HG03469 (cell line): ENCODE results near the gene CCDC15.
"Not testable (repeated sequence)": the region's sequence is repeated elsewhere in the genome, so short reads cannot be mapped to it uniquely, and the experiment has no call there.

ENCODE experiments used
- ATAC-seq: cut with Tn5 transposase; IDR thresholded peaks from one replicate; pipeline ENCODE4 v1.9.1; 2021; ENCODE audit warnings: mild to moderate bottlenecking, moderate library complexity, moderate number of reproducible peaks; ENCODE audit not compliant: unreplicated experiment

CCDC15 gene

GRCh38 chr11:124942466-124943253 is 11.3 kb upstream of the CCDC15 start:
- ATAC-seq: no peak

DNA sequence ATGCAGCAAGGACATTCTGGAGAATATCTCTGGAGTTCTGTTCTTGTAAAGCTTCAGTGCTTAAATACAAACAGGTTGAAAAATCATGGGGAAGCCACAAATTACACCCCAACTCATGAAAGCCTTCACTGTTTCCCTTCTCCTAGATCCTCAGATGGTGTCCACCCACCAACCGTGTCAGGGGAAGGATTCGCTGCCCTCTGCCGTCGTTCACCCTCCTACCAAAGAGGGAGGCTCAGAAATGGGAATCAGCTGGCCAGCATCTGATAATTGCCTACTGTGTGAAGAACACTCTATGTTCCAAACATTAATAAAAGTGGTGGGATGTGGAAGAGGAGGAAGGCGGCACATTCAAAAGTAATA is 10.8 kb upstream of the CCDC15 start:
- no peak for ATAC-seq

DNA sequence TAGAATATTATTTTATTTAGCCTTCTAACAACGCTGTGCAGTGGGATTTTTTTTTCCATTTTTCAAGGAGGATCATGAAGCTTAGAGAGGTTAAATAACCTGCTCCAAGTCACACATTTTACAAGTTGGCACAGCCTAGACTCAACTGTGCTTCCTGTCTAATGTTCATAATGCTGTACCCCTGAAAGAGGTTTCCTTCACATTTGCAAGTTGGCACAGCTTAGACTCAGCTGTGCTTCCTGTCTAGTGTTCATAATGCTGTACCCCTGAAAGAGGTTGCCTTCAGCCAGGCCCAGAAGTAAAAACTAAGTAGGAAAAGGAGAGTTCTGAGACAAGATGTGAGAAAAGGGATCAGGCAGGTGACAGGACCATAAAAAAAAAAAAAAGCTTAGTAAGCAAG is 10.3 kb upstream of the CCDC15 start:
- ATAC-seq: no peak

DNA sequence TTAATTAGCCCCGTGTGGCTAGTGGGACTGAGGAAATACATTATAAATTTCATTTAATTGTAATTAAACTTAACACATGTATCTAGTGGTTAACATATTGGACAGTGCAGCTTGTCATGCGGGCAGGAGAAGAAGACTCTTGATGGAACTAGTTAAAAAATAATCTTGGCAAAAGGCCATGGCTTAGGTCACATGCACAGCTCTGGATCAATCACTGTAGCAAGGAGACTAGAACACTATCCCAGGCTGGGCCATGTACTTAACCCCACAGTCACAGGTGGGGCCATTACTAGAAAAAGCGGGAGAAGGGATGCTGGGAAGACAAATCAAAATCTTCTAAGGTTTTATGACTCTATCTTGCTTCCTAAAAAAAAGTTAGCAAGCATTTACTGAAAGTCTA is 9.4 kb upstream of the CCDC15 start:
- ATAC-seq: no peak

- no peak for ATAC-seq
Measured at GRCh38 chr11:124945826-124946225, 8.2 kb upstream of the CCDC15 start.

- no peak for ATAC-seq
Measured at GRCh38 chr11:124946735-124947141, 7.3 kb upstream of the CCDC15 start.

GRCh38 chr11:124950601-124951330 is 3.2 kb upstream of the CCDC15 start:
- ATAC-seq: no peak

- no peak for ATAC-seq
Measured at GRCh38 chr11:124951341-124951740, 2.7 kb upstream of the CCDC15 start.

DNA sequence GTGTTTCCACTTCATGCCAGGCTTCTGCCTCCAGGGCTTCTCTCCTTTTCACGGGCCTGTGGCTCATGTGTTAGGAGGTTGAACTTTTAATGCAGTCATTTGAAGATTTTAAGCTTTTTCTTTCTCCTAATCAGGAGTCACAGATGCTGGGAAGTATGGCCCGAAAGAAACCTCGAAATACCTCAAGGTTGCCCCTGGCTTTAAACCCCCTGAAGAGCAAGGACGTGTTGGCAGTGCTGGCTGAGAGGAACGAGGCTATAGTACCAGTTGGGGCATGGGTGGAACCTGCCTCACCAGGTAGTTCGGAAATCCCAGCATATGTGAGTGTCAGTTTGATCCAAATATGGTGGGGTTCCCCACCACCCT is 571 bp downstream of the CCDC15 start:
- no peak for ATAC-seq

DNA sequence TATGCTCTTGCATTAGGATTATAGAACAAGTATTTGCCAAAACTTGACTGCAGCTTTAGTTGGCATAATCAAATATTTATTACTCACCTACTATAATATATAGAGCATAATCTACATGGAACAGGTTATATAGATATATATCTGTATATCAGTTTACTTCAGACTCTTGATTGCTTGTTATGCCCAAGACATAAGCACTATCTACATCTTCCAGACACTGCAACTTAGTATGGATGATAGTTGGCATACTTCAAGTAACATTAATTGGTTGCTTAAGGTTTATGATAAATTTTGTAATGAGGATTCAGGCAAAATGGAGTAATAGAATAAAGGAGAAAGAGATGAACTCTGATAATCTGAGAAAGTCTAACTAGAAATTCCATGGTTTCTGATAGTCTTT is 1.0 kb downstream of the CCDC15 start:
- no peak for ATAC-seq

DNA sequence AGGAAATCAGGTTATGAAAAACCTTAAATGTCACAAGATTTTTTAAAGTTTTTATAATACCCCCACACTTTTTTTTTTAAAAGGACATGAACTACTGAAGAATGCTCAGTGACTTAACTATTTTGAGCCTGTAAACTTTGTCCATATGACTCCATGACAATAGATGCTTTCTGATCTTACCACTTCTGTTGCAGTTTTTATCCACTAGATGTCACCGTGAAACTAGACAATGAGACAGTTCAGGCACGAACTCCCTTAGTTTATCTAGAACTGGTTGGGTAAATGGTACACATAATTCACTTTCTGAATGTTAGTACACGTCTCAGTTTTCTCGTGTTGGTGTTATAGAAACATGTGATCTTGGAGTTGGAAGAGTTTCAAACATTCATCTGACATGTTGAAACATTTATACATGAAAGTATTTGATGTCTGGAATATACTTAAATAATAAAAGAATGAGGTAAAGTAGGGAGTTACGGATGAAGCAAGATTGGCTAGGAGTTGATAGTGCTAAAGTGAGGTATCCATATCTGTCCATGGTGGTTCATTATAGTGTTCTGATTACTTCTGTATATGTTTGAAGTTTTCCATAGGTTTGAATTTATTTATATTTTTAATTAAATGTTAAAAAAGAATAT is 8.1 kb downstream of the CCDC15 start:
- peak; percentile 70 for ATAC-seq

DNA sequence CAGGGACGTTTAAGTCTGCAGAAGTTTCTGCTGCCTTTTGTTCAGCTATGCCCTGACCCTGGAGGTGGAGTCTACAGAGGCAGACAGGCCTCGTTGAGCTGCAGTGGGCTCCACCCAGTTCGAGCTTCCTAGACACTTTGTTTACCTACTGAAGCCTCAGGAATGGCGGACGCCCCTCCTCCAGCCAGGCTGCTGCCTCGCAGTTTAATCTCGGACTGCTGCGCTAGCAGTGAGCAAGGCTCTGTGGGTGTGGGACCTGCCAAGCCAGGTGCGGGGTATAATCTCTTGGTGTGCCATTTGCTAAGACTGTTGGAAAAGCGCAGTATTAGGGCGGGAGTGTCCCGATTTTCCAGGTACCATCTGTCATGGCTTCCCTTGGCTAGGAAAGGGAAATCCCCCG is 14.2 kb downstream of the CCDC15 start:
- ATAC-seq: not testable (repeated sequence)

DNA sequence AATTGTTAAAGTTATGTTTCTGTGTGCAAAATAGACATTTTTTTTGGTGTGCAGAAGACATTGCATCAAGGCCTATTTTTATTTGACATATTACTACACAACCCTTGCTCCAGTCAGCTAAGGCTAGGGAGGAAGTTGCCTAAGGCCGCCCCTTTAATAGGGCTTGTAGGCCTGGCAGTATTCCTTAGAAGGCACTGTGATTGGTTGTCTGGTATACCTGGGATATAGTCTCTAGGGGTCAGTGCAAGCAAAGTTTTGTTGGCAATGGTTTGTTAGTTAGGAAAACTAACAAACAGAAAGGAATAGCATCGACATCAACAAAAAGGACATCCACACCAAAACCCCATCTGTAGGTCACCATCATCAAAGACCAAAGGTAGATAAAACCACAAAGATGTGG is 16.9 kb downstream of the CCDC15 start:
- ATAC-seq: no peak

DNA sequence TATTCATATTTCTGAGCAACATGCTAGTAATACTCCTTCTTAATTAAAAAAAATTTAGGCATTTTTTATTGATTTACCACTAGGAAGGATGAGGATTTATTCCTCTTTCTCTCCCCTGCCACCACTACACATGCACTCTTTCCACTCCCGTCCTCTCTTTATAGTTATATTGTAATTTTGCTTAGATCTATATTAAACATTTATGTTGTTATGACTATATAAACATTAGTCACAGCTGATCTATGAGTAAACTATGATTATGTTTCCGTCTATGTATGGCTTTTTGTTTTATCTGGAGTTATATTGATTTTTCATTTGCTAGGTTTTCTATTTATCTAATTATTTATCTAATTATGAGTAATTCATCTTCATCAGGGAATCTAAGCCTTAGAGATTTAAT is 17.8 kb downstream of the CCDC15 start:
- ATAC-seq: no peak

DNA sequence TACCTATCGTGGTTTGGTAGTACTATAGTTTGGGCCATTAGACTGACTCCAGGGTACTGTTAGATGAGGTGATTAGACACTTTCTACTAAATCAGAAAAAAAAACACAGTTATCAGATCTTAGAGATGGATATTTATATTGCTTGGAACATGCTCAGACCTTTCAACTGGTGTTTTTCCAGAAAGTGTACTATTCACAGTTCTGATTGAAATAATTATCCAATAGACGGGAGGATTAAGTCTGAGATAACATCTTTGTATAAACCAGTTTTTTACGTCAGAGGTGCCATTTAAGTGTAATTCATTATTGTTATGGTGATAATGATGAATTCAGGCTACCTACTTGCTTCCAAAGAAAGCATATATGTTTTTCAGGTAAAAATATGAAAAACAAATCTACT is 22.5 kb downstream of the CCDC15 start:
- no peak for ATAC-seq

GRCh38 chr11:124977006-124977405 is 23.0 kb downstream of the CCDC15 start:
- ATAC-seq: no peak

DNA sequence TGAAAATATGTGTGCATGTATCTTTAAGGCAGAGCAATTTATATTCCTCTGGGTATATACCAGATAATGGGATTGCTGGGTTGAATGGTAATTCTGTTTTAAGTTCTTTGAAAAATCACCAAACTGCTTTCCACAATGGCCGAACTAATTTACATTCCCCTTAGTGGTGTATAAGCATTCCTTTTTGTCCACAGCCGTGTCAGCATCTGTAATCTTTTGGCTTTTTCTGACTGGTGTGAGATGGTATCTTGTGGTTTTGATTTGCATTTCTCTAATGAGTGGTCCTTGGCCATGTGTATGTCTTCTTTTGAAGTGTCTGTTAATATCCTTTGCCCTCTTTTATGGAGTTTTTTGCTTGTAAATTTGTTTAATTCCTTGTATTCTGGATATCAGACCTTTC is 24.3 kb downstream of the CCDC15 start:
- no peak for ATAC-seq

DNA sequence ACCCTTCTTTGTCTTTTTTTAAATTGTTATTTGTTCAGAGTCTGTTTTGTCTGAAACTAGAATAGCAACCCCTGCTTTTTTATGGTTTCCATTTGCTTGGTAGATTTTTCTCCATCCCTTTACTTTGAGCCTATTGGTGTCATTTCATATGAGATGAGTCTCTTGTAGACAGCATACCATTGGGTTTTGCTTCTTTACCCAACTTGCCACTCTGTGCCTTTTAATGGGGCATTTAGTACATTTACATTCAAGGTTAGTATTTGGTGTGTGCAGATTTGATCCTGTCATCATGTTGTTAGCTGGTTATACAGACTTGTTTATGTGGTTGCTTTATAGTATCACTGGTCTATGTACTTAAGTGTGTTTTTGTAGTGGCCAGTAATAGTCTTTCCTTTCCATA is 28.0 kb downstream of the CCDC15 start:
- no peak for ATAC-seq

DNA sequence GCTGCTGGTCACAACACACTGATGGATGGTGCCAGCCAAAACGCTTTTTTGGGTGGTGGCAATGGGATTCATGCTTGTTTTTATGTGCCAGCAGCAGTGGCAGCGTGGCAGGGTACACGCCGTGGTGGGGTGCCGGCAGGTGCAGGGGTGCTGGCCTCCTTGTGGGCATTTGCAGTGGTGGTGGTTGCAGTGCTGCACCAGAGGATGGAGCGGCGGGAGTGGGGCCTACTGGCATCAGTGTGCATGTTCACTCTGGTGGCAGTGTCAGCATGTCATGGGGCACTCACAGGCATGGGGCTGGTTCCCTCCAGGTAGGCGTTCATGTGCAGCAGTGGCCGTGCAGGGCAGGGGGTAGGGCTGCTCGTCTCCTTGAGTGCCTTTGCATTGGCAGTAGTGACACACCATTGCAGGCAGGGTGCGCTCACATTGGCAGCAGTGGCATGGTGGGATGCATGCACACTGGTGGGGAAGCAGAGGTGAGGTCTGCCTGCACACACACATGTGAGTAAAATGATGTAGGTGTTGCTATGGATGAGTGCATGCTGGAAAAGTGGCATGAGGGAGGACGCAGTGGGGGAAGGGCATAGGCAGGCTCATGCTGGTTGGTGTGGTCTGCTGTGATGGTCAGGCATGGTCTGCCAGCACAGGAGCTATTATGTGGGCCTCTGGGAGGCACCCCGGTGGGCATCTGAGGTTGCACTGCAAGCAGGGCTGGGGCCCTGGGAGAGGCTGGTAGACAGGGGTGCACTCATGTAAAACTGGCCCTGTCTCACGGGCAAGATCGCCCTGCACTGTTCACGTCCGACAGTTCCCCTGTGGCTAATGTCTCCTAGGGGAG is 29.9 kb downstream of the CCDC15 start:
- ATAC-seq: no peak

GRCh38 chr11:124984512-124984854 is 30.5 kb downstream of the CCDC15 start:
- ATAC-seq: no peak

DNA sequence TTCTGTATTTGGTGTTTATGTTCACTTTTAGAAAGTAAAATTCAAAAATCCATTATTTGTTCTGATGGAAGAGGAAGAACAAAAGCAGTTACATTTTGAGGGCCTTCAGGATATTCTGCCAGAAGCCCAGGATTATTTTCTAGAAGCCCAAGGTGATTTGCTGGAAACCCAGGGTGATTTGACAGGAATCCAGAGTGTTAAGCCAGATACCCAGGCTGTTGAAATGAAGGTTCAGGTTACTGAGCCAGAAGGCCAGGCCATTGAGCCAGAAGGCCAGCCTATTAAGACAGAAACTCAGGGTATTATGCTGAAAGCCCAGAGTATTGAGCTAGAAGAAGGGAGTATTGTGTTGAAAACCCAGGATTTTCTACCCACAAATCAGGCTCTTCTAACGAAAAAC is 33.1 kb downstream of the CCDC15 start:
- ATAC-seq: no peak
